GM19239 (cell line): ENCODE results near the gene KLHL26.

Source experiments
- DNase-seq: peaks from one replicate; pipeline ENCODE4 v3.0.0; 2011; ENCODE audit warnings: low spot score; ENCODE audit not compliant: insufficient read length
- FAIRE-seq: peaks from 2 replicates; lab custom pipeline; 2011; peaks lifted over from hg19 to GRCh38; lab: Jason Lieb, UNC

Gene KLHL26

GRCh38 chr19:18612051-18612771 is 24.6 kb upstream of the KLHL26 start:
- no peak for DNase-seq
- FAIRE-seq: no peak

- FAIRE-seq (no peak), DNase-seq (no peak)
Observed at GRCh38 chr19:18612772-18613588, 23.8 kb upstream of the KLHL26 start, which contains the start of gene TMEM59L. Gene TMEM59L, plus strand, starts transcription at chr19:18612870. Its CDS starts 89 bp downstream, at chr19:18612959.

GRCh38 chr19:18613589-18614234 is 23.1 kb upstream of the KLHL26 start:
- FAIRE-seq (no peak), DNase-seq (no peak)

GRCh38 chr19:18616023-18616422 is 20.8 kb upstream of the KLHL26 start:
- DNase-seq (no peak), FAIRE-seq (no peak)

- DNase-seq: no peak
- FAIRE-seq: no peak
Observed at GRCh38 chr19:18617562-18617961, 19.3 kb upstream of the KLHL26 start.

GRCh38 chr19:18618236-18618635 is 18.6 kb upstream of the KLHL26 start:
- DNase-seq: no peak
- FAIRE-seq: no peak

- FAIRE-seq (no peak), DNase-seq (no peak)
Observed at GRCh38 chr19:18620311-18620710, 16.5 kb upstream of the KLHL26 start.

- DNase-seq (no peak), FAIRE-seq (no peak)
Observed at GRCh38 chr19:18620902-18621301, 15.9 kb upstream of the KLHL26 start.

- DNase-seq (no peak), FAIRE-seq (no peak)
Observed at GRCh38 chr19:18626906-18627305, 9.9 kb upstream of the KLHL26 start.

GRCh38 chr19:18629166-18630088 is 7.4 kb upstream of the KLHL26 start:
- FAIRE-seq (no peak), DNase-seq (no peak)

GRCh38 chr19:18633321-18633720 is 3.5 kb upstream of the KLHL26 start:
- FAIRE-seq (no peak), DNase-seq (no peak)

GRCh38 chr19:18634612-18635297 is 2.1 kb upstream of the KLHL26 start:
- FAIRE-seq: no peak
- no peak for DNase-seq

- DNase-seq (no peak), FAIRE-seq (no peak)
Observed at GRCh38 chr19:18635831-18636182, 1.0 kb upstream of the KLHL26 start.

- FAIRE-seq: peak; percentile 93
- DNase-seq: peak; percentile 88
Observed at GRCh38 chr19:18636183-18636968, 452 bp upstream of the KLHL26 start.

GRCh38 chr19:18637673-18638630 is 1.1 kb downstream of the KLHL26 start:
- FAIRE-seq (peak; percentile 33), DNase-seq (no peak)

GRCh38 chr19:18639706-18640243 is 2.9 kb downstream of the KLHL26 start:
- DNase-seq: no peak
- no peak for FAIRE-seq
